KBM-7 (cell line): ENCODE results near the gene FAM25G.
A peak's percentile ranks its signal among the peaks of the same experiment; 100 is the strongest.
"Not testable (repeated sequence)": the region's sequence is repeated elsewhere in the genome, so short reads cannot be mapped to it uniquely, and the experiment has no call there.

Experiments
- DNase-seq: peaks from one replicate; pipeline ENCODE4 v3.0.0-alpha.2; 2015
- in situ Hi-C: fragments of 300-500 bp; cut with MboI; formaldehyde crosslinking; loops from 2 replicates; pipeline ENCODE4 v1.14.3; 2020; ENCODE audit warnings: low sequenced_read_pairs, low pct_unique_long_range_greater_than_20kb, mixed read lengths

FAM25G gene

GRCh38 chr10:47467957-47468356 lies 23.5 kb downstream of the FAM25G start:
- DNase-seq, in situ Hi-C loops: not testable (repeated sequence)

GRCh38 chr10:47467458-47467857 lies 24.0 kb downstream of the FAM25G start:
- in situ Hi-C loops, DNase-seq: not testable (repeated sequence)

DNA sequence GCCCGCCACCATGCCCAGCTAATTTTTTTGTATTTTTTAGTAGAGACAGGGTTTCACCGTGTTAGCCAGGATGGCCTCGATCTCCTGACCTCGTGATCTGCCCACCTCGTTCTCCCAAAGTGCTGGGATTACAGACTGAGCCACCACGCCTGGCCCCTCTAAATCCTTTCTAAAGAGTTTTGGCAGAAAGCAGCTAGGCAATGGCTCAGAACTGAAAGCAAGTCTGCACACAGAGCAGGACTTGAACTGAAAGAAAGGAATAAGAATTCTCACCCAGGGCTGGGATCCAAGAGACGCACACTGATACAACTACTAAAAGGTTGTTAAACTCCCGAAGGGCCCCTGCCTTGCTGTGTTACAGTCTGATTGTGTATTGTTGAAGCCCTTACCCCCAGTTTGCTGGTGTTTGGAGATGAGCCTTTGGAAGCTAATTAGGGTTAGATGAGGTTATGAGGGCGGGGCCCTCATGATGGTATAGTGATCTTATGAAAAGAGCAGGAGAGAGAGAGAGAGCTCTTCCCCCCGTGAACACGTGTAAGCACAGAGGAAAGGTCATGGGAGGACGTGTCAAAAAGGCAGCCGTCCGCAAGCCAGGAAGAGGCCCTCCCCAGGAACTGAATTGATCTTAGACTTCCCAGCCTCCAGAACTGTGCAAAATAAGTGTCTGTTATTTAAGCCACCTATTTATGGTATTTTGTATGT lies 26.1 kb downstream of the FAM25G start:
- DNase-seq, in situ Hi-C loops: not testable (repeated sequence)

DNA sequence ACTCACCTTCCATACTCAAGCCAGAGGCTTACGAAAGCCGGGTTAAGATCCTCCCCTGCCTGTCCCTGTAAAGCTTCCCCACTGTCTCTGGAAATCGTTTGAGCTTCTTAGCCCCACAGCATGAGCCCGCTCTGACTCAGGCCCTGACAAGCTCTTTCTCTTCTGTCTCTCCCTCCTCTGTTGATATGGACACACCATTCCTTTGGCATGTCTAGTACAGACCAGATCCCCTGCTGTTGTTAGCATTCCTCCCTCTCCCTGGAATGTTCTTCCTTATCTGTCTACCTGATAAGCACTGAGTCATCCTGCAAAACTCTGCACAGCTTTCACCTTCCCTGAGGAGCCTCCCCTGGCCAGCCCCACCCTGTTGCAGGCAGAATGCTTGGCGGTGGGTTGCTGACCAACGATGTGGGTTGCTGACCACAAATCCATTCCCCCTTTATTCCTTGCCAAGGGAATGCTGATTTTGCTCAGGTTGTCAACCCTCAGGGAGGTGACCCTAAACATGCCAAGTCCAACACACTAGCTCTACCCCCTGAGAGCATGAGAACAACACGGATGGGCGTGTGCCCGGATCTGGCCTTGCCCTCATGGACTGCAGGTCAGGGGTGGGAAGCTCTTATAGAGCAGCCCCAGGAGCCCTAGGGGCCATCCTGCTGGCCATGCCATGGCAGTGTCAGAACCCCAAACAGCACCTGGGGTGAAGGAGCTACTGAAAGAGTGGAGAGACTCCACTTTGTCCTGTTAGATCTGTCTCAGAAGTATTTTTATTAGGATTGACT lies 28.7 kb downstream of the FAM25G start:
- DNase-seq, in situ Hi-C loops: not testable (repeated sequence)

GRCh38 chr10:47461261-47461687 lies 30.2 kb downstream of the FAM25G start:
- in situ Hi-C loops, result not testable (repeated sequence)
- DNase-seq, result peak; percentile 47

DNA sequence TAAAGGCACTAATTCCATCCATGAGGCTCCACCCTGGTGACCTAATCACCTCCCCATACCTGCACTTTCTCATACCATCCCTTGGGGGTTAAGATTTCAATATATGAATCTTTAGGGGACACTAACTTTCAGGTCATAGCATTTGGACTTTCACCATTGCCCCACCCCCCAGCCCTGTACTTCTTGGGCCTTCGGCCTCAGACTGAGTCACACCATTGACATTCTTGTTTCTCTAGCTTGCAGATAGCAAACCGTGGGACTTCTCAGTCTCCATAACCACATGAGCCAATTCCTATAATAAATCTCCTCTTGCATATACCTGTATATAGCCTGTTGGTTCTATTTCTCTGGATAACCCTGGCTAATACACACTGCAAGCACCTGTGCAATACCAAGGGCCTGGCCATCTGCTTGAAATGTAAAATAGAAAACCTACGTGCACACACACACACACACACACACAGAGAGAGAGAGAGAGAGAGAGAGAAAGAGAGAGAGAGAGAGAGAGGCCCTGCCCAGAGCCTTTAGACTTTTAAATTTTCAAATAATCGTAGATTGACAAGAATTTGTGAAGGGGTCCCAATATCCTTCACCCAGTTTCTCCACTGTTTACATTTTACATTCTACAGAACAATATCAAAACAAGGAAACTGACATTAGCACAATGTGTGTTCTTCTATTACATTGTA lies 32.9 kb downstream of the FAM25G start:
- in situ Hi-C loops, result no loop called here
- no peak for DNase-seq

- in situ Hi-C loops, result no loop called here
- no peak for DNase-seq
These were observed 33.7 kb downstream of the FAM25G start for GRCh38 chr10:47457826-47458225.

DNA sequence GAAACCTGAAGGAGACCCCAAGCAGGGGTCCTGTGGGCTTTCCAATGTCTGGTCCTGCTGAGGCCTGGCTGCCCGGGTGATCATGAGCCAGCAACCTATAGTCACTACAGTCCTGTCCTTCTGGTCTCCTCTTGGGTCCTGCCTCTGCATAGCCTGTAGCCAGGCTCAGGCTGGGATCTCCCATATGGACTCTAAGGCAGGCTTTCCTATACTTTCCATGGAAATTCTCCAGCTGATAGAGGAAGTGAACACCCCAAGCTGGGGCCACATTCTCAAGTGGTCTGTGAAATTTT lies 34.0 kb downstream of the FAM25G start:
- DNase-seq, result no peak
- in situ Hi-C loops, result no loop called here

DNA sequence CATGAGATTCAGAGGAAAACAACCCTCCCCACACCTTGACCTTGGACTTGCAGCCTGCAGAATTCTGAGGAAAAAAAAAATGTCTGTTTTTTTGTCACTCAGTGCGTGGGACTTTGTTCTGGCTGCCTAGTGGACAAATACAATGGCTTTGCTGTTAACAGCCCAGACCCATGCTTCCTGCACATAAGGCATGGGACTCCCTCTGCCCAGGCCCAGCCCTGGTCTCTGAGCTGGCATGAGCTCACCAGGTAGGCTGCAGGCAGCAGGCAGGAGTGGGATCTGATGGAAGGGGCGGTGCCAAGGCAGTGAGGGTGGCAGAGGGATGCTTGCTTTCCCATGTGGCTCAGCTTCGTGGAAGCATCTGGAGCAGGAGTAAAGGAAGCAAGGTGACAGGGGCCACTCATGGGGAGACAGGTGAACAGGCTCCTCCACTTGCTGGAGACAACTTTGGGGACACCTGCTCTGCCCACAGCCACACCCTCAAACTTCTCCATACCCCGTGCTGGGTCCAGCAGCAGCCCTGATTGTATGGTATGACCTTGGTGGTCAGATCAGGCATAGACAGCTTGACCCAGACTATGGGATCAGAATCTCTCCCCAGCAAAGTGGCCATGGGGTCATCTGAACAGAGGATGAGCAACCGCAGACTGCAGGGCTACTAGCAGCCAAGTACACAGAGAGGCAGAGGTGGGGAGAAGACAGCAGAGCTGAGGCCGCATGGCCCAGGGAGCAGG lies 34.5 kb downstream of the FAM25G start:
- in situ Hi-C loops, result no loop called here
- DNase-seq, result no peak

DNA sequence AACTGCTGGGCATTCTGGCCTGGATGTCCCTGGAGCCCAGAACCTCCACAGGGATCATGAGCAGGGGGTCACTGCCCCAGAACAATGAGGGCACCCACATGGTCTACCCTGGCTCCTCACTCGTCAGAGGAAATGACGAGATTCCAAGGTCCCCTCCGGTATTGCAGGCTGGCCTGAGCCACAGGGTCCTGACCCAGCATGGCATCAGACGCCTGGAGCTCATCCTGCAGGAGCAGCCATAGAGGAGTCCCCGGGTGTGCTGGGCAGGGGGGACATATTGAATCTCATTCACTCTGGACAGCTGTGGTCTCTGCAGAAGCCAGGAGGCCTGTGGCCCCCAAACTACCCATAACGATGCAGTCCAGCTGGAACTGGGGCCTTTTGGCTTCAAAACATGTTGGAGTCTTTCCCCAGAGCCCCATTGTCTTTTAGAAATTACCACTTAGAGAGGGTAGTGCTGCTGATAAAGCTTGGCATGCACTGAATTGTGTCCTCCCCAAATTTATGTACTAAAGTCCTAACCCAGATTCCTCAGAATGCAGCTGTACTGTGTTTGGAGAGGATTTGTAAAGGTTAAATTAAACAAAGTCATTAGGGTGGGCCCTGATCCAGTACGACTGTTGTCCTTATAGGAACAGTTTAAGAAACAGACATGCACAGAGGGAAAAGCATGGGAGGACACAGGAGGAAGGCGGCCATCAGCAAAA lies 35.3 kb downstream of the FAM25G start:
- in situ Hi-C loops, result no loop called here
- DNase-seq, result no peak

GRCh38 chr10:47455350-47456078 lies 36.0 kb downstream of the FAM25G start:
- DNase-seq, in situ Hi-C loops: not testable (repeated sequence)

DNA sequence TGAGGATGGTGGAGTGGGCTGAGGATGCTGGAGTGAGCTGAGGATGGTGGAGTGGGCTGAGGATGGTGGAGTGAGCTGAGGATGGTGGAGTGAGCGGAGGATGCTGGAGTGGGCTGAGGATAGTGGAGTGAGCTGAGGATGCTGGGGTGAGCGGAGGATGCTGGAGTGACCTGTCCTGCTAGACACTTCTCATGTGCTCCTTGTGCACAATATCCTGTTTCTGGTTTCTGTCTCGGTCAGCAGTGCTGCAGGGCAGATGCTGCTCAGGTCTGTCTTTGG lies 36.8 kb downstream of the FAM25G start:
- DNase-seq, result no peak
- in situ Hi-C loops, result no loop called here

GRCh38 chr10:47454008-47454779 lies 37.3 kb downstream of the FAM25G start:
- no peak for DNase-seq
- in situ Hi-C loops, result no loop called here

DNA sequence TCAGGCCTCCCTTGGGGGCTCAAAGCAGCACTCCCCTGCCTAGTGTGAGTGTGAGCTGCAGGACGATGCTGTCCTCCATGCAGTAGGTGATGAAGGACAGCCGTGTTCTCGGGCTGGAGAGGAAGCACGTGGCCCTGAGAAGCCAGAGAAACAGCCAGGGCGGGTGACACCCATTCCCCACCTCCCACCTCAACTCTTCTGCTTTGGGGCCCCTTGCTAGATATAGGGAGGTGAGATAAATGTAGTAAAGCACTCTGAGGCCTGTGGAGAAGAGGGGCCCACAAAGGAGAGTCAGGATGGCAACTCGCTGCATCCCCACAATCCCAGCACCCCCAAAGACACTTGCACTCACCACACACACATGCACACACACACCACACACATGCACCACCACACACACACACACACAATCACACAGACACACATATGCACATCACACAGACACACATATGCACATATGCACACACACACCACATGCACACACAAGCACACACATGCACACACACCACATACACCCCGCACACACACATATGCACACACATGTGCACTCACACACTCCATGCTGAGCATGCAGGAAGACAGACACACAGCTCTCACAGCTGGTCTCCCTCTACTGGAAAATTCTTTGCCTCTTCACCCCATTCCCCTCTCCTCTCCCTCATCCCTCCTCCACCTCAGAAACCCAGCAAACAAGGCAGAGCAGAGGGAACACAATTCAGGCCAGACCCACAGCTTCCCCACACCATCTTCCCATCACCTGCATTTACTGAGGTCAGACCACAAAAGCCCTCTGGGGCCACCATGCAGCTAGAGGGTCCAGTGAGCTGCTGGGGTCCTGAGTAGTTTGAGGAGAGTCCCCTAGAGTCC lies 38.1 kb downstream of the FAM25G start:
- no peak for DNase-seq
- in situ Hi-C loops, result no loop called here

GRCh38 chr10:47452495-47453140 lies 38.9 kb downstream of the FAM25G start:
- DNase-seq, result no peak
- in situ Hi-C loops, result no loop called here

DNA sequence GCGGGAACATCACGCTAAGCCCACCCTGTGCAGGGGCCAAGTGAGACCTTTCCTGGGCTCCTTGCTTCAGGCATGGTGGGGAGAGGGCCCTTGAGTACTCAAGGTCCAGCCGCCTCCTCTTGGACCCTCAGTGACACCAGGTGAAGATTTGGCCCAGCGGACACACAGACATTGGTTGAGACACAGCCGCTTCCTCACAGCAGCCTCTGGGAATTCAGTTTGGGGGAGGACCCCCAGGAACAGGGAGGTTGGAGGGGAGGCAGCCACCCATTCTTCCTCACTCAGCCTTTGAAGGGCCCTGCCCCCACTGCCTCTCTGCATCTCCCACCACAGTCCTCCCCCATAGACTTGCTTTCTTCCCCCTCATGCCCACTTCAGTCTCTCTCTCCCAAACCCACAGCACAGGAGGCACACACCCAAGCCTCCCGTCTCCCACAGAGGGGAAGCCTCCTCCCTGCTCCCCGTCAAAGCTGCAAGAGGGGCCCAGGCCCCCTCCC lies 39.5 kb downstream of the FAM25G start:
- DNase-seq, result no peak
- in situ Hi-C loops, result no loop called here
